CD4-positive, alpha-beta memory T cell (primary cell): ENCODE measurements around the gene BLOC1S4. TPM values are rescaled to one million over a fixed set of nuclear protein-coding genes. Genes with fewer than 3 reads are reported as not detected.

Experiments
- CTCF ChIA-PET: fragments of 350-600 bp; sonication (Branson Sonifier 250); formaldehyde crosslinking; loops from one replicate; lab custom pipeline; 2021; ENCODE audit warnings: inconsistent platforms; ENCODE audit not compliant: partially characterized antibody; lab: Charles Lee
- POLR2A ChIA-PET: fragments of 350-600 bp; sonication (Branson Sonifier 250); formaldehyde crosslinking; loops from one replicate; lab custom pipeline; 2021; ENCODE audit not compliant: partially characterized antibody; lab: Charles Lee
- DNase-seq, 5 donors: peaks; one replicate each; pipeline versions ENCODE4 v3.0.0 to v3.0.0-alpha.2; 2020 to 2022; ENCODE audit warnings: mixed read lengths in 1 of 5
- H3K27ac ChIP-seq: one replicate; pipeline ENCODE4 v1.7.0; 2013; ENCODE audit warnings: low read depth, low read length
- H3K27me3 ChIP-seq: 2 replicates; pipeline ENCODE4 v1.7.0; 2013; ENCODE audit warnings: mild to moderate bottlenecking, low read length, moderate library complexity; ENCODE audit not compliant: insufficient read depth
- H3K36me3 ChIP-seq: 2 replicates; pipeline ENCODE4 v1.7.0; 2013; ENCODE audit warnings: mild to moderate bottlenecking, low read length, moderate library complexity; ENCODE audit not compliant: insufficient read depth
- H3K4me1 ChIP-seq: 2 replicates; pipeline ENCODE4 v1.7.0; 2013; ENCODE audit warnings: mild to moderate bottlenecking, low read length, moderate library complexity; ENCODE audit not compliant: insufficient read depth
- H3K4me3 ChIP-seq, 2 donors: one replicate each; pipeline ENCODE4 v1.7.0; 2013; ENCODE audit warnings: low read length in 2 of 2, mild to moderate bottlenecking in 1 of 2
- H3K9me3 ChIP-seq, 2 donors: one replicate each; pipeline ENCODE4 v1.7.0; 2013; ENCODE audit warnings: low read length in 2 of 2, control low read depth in 1 of 2; ENCODE audit not compliant: control insufficient read depth in 1 of 2
- H3K27ac Mint-ChIP-seq, 7 donors: one replicate each; pipeline ENCODE4 v1.8.0; 2020 to 2021; ENCODE audit warnings: mixed read lengths in 7 of 7, mild to moderate bottlenecking in 6 of 7, inconsistent platforms in 3 of 7, moderate library complexity in 3 of 7
- H3K27me3 Mint-ChIP-seq, 2 donors: one replicate each; pipeline ENCODE4 v1.8.0; 2020 to 2021; ENCODE audit warnings: mixed read lengths in 2 of 2
- H3K36me3 Mint-ChIP-seq, 2 donors: one replicate each; pipeline ENCODE4 v1.8.0; 2020 to 2021; ENCODE audit warnings: mixed read lengths in 2 of 2, inconsistent platforms in 1 of 2, mild to moderate bottlenecking in 1 of 2
- H3K4me1 Mint-ChIP-seq, 4 donors: one replicate each; pipeline ENCODE4 v1.8.0; 2020 to 2021; ENCODE audit warnings: mixed read lengths in 4 of 4, mild to moderate bottlenecking in 1 of 4
- H3K4me3 Mint-ChIP-seq, 8 donors: one replicate each; pipeline ENCODE4 v1.8.0; 2020 to 2021; ENCODE audit warnings: mixed read lengths in 8 of 8, mild to moderate bottlenecking in 7 of 8, moderate library complexity in 6 of 8, inconsistent platforms in 3 of 8
- H3K9me3 Mint-ChIP-seq, 8 donors: one replicate each; pipeline ENCODE4 v1.8.0; 2020 to 2021; ENCODE audit warnings: mixed read lengths in 8 of 8, mild to moderate bottlenecking in 5 of 8, inconsistent platforms in 3 of 8, moderate library complexity in 1 of 8
- intact Hi-C: fragments of 100-400 bp; cut with micrococcal nuclease; formaldehyde crosslinking; loops from one replicate; pipeline ENCODE4 v1.15.1; 2023
- polyA plus RNA-seq, 2 donors: library from polyadenylated mRNA; unstranded; fragments of 300-500 nt; fragmentation: Illumina TruSeq; gene quantifications; one replicate each; pipeline ENCODE4 v1.2.3, GENCODE V29; 2021
- total RNA-seq, 2 experiments: library from RNA; stranded (reverse); gene quantifications; one replicate each; pipeline ENCODE4 v1.2.3, GENCODE V29; 2021

BLOC1S4 gene
- total and polyA plus RNA-seq, 4 experiments from 2014 or later = 35.3 to 76.2 (median 55.2) TPM

GRCh38 chr4:6689506-6689960, 26.4 kb upstream of the BLOC1S4 start:
- Histone ChIP-seq H3K9me3 (no peaks in the 10 kb centered on the region), H3K27ac (peak overlapping the region; percentile 62), H3K27me3 (no peaks in the 10 kb centered on the region), H3K36me3 (no peaks in the 10 kb centered on the region), H3K4me3 (peak overlapping the region; percentile 18 to 55), H3K4me1 (peaks cover 78% of the 10 kb centered on the region)
- intact Hi-C loops = loop anchor here (1.0 kb wide), 3 partner anchors 15 to 27 kb away; partner anchors contain the start of genes BLOC1S4 and MRFAP1L1
- Mint-ChIP-seq H3K27ac (peak overlapping the region; percentile 89 to 99 (median 97)), H3K4me3 (peak overlapping the region; percentile 87 to 97 (median 93)), H3K4me1 (peaks cover 57 to 94% (median 76%) of the 10 kb centered on the region in 4 donors), H3K27me3 (no peaks in the 10 kb centered on the region), H3K9me3 (no peaks in the 10 kb centered on the region), H3K36me3 (peaks cover 6 to 25% of the 10 kb centered on the region in 2 donors)
- POLR2A ChIA-PET = interaction anchor here (0.6 to 34.5 kb wide), 10 partner anchors 12 to 379 kb away, joined by 3 to 1401 read pairs (median 6); partner anchors contain the start of genes BLOC1S4, GRPEL1, MRFAP1 and MRFAP1L1
- no peak for DNase-seq
- CTCF ChIA-PET = interaction anchor here (2.0 to 7.0 kb wide), 6 partner anchors 8 to 50 kb away, joined by 6 to 155 read pairs (median 36); partner anchors contain the start of genes MRFAP1 and MRFAP1L1

- no peak for DNase-seq
- Histone ChIP-seq H3K27ac (peak overlapping the region; percentile 33), H3K4me3 (no peak overlapping the region), H3K9me3 (no peaks in the 10 kb centered on the region), H3K4me1 (peaks cover 97% of the 10 kb centered on the region), H3K27me3 (no peaks in the 10 kb centered on the region), H3K36me3 (no peaks in the 10 kb centered on the region)
- peak overlapping the region; percentile 89 to 97 (median 93) for H3K27ac Mint-ChIP-seq
- ChIA-PET POLR2A (interaction anchor here (8.5 to 34.5 kb wide), 3 partner anchors 15 to 51 kb away, joined by 113 to 1401 read pairs (median 663); partner anchors contain the start of genes BLOC1S4, MRFAP1 and MRFAP1L1), CTCF (interaction anchor here (1.1 to 7.0 kb wide), 3 partner anchors 8 to 24 kb away, joined by 3 to 155 read pairs (median 64); partner anchors contain the start of gene BLOC1S4)
- peaks cover 66 to 96% (median 81%) of the 10 kb centered on the region in 4 donors for H3K4me1 Mint-ChIP-seq
- H3K4me3 Mint-ChIP-seq = peak overlapping the region in 3 of 8 donors; percentile 31 to 78 (median 58)
- intact Hi-C loops = no loop called here
- H3K27me3 Mint-ChIP-seq = no peaks in the 10 kb centered on the region
- H3K36me3 Mint-ChIP-seq = peaks cover 3 to 14% of the 10 kb centered on the region in 2 donors
- H3K9me3 Mint-ChIP-seq = no peaks in the 10 kb centered on the region
These were observed 23.6 kb upstream of the BLOC1S4 start for GRCh38 chr4:6692379-6692778.

- H3K4me1 ChIP-seq = peaks cover 99% of the 10 kb centered on the region
These were observed 23.2 kb upstream of the BLOC1S4 start for GRCh38 chr4:6692806-6693205.

GRCh38 chr4:6693231-6694176, 22.5 kb upstream of the BLOC1S4 start, which contains the start of gene S100P:
S100P (plus strand) TSS chr4:6693878; CDS start chr4:6693933, 55 bp downstream.
- H3K36me3 Mint-ChIP-seq = peaks cover 3 to 8% of the 10 kb centered on the region in 2 donors
- H3K9me3 Mint-ChIP-seq = no peaks in the 10 kb centered on the region
- intact Hi-C loops = no loop called here
- no peaks in the 10 kb centered on the region for H3K27me3 Mint-ChIP-seq
- Histone ChIP-seq H3K4me3 (peak within 1 kb of the TSS in 1 of 2 donors; percentile 19), H3K27me3 (no peaks in the 10 kb centered on the region), H3K36me3 (no peaks in the 10 kb centered on the region), H3K4me1 (peaks cover 99% of the 10 kb centered on the region), H3K27ac (peak within 1 kb of the TSS; percentile 81), H3K9me3 (no peaks in the 10 kb centered on the region)
- DNase-seq = no peak
- peaks cover 62 to 94% (median 79%) of the 10 kb centered on the region in 4 donors for H3K4me1 Mint-ChIP-seq
- CTCF ChIA-PET = interaction anchor here (0.7 to 7.0 kb wide), 6 partner anchors 12 to 23 kb away, joined by 3 to 155 read pairs (median 4); partner anchors contain the start of gene BLOC1S4
- POLR2A ChIA-PET = interaction anchor here (0.6 to 34.5 kb wide), 6 partner anchors 16 to 216 kb away, joined by 3 to 1401 read pairs (median 58); partner anchors contain the start of genes BLOC1S4, MAN2B2, MRFAP1 and MRFAP1L1
- H3K27ac Mint-ChIP-seq = peak within 1 kb of the TSS; percentile 89 to 97 (median 93)
- peak within 1 kb of the TSS; percentile 69 to 84 (median 76) for H3K4me3 Mint-ChIP-seq

More at GRCh38 chr4:6692806-6693205, 23.2 kb upstream of the BLOC1S4 start:
- ChIA-PET CTCF (interaction anchor here (0.7 to 7.0 kb wide), 3 partner anchors 11 to 23 kb away, joined by 3 to 155 read pairs (median 3); partner anchors contain the start of gene BLOC1S4), POLR2A (interaction anchor here (1.0 to 34.5 kb wide), 4 partner anchors 15 to 118 kb away, joined by 3 to 1401 read pairs (median 388); partner anchors contain the start of genes BLOC1S4, MAN2B2, MRFAP1 and MRFAP1L1)
- no peaks in the 10 kb centered on the region for H3K36me3 ChIP-seq
- DNase-seq = no peak
- Mint-ChIP-seq H3K9me3 (no peaks in the 10 kb centered on the region), H3K4me3 (peak overlapping the region in 6 of 8 donors; percentile 32 to 78 (median 54)), H3K27ac (peak overlapping the region; percentile 89 to 97 (median 93)), H3K27me3 (no peaks in the 10 kb centered on the region), H3K4me1 (peaks cover 64 to 94% (median 79%) of the 10 kb centered on the region in 4 donors), H3K36me3 (peaks cover 3 to 12% of the 10 kb centered on the region in 2 donors)
- intact Hi-C loops = no loop called here
- H3K27me3 ChIP-seq = no peaks in the 10 kb centered on the region
- H3K9me3 ChIP-seq = no peaks in the 10 kb centered on the region
- H3K27ac ChIP-seq = peak overlapping the region; percentile 33
- H3K4me3 ChIP-seq = no peak overlapping the region

GRCh38 chr4:6694177-6694901, 21.6 kb upstream of the BLOC1S4 start:
- intact Hi-C loops = no loop called here
- no peaks in the 10 kb centered on the region for H3K9me3 Mint-ChIP-seq
- H3K27ac ChIP-seq = peak overlapping the region; percentile 81
- no peaks in the 10 kb centered on the region for H3K36me3 ChIP-seq
- peaks cover 61 to 92% (median 79%) of the 10 kb centered on the region in 4 donors for H3K4me1 Mint-ChIP-seq
- peak overlapping the region; percentile 89 to 97 (median 92) for H3K27ac Mint-ChIP-seq
- DNase-seq = peak; percentile 34 to 70 (median 64)
- H3K36me3 Mint-ChIP-seq = peaks cover under 1 to 4% of the 10 kb centered on the region in 2 donors
- H3K4me3 ChIP-seq = peak overlapping the region in 1 of 2 donors; percentile 19
- no peaks in the 10 kb centered on the region for H3K27me3 ChIP-seq
- no peaks in the 10 kb centered on the region for H3K9me3 ChIP-seq
- H3K4me1 ChIP-seq = peaks cover 99% of the 10 kb centered on the region
- CTCF ChIA-PET = interaction anchor here (0.9 to 3.4 kb wide), 6 partner anchors 9 to 23 kb away, joined by 3 to 79 read pairs (median 5); partner anchors contain the start of gene BLOC1S4
- POLR2A ChIA-PET = interaction anchor here (0.6 to 34.5 kb wide), 5 partner anchors 16 to 215 kb away, joined by 3 to 1401 read pairs (median 113); partner anchors contain the start of genes BLOC1S4, MRFAP1, MRFAP1L1 and TBC1D14
- H3K4me3 Mint-ChIP-seq = peak overlapping the region; percentile 69 to 84 (median 76)
- no peaks in the 10 kb centered on the region for H3K27me3 Mint-ChIP-seq
